Tongue (tissue), 2 donors: ENCODE data around the gene CAMTA1. TPM values are rescaled to one million over a fixed set of nuclear protein-coding genes. Genes with fewer than 3 reads are reported as not detected.
A peak's percentile ranks its signal among the peaks of the same experiment; 100 is the strongest.

Source experiments
- DNase-seq: peaks from one replicate; pipeline ENCODE4 v3.0.0-alpha.2; 2015
- total RNA-seq: library from RNA; depleted of rRNA; stranded (reverse); fragments of >200 nt; gene quantifications from one replicate; pipeline ENCODE4 v1.2.3, GENCODE V29; 2014

Gene CAMTA1
- total RNA-seq, 1 donor from 2014 or later: 60.6 TPM

DNA sequence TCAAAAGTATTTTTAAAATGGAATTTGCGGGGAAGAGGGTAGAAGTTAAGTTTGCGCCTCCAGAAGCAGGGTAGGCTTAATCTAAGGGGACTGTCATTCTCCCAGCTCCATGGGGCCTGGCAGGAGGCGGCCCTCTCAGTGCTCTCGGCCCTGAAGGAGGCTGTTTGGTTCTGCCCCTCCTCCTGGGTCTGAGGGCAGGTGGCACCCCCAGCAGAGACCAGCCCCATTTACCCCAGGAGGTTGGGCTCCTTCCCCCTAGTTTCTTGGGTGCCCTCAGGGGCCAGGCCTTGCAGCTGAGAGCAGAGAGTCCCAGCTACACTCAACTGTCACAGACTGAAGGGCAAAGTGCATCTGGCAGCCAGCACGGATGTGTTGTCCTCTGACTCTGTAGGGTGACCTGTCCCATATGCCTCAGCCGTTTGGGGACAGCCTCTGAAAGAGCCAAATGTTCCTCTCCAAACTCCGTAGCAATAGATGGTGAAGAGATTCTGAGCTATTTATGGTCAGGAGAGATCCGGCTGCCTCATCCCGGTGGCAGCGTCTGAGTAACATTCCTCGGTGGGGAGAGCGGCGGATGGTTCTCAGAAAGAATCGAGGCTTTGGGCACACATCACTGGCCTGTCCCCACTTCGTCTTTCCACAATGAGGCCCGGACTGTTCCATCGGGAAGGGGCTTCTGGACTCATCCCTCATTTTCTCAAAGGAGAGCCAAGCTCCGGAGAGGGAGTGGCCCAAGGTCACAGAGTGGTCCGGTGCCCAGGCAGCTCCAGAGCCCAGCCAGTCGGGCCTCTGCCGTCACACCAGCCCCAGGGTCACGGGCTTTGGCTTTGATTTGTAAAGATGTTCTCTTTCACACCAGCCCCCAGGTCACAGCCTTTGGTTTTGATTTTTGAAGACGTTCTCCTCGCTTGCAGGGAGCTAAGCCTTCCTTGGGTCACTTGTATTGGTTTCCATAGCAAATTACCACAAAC is 561.6 kb downstream of the CAMTA1 start:
- DNase-seq: no peak

DNA sequence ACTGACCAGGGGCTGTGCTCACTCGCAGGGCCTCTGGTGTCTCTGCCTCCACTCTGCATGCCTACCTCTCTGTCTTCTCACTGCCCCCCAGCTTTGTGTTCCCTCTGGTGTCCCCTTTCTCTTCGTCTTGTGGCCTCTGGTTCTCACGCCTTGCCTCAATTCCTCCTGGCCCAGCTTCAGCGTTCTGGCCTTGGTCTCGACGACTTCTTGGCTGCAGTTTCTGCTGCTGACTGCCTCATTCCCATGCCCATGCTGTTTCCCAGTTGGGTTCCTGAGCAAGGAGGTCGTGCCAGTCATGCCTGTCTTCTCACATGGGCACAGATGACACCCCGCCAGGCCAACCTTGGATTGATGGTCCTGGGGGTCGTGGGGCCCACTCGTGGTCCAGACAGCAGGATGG is 562.8 kb downstream of the CAMTA1 start:
- DNase-seq: no peak

DNA sequence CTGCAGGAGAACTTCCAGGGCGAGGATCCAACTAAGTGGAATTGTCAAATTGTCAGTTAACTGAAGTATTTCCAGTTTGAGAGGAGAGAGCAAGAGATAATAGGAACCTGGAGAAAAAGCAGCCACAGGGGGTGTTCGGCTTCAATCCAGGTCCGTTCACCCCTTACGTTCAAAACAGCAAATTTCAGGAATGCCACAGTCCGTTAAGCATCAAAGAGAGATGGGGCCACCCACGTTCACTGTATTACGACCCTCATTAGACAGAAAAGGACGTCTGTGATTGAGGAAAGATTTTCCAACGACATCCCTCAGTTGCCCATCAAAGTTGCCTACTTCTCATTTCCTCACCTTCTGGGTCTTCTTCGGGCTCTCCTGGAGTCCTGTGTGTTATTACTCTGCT is 563.3 kb downstream of the CAMTA1 start:
- DNase-seq: no peak

DNA sequence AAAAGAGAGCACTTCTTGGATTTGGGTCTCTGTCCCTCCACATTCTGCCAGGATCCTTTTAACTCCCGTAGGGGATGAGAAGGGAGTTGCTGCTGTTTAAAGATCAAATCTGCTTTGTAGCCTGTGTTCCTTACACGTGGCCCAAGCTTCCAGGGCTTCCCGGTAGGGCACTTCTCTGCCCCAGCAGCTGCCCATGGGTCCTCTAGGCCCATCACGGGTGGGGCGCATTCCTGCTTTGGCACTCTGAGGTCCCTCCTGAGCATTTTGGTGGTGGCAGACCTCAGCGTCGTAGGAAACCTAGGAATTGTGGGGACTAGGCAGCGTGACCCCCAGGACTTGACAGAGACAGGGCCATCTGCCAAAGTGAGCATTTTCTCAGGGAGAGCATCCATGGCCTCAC is 565.5 kb downstream of the CAMTA1 start:
- DNase-seq: no peak

- DNase-seq: no peak
These were observed 566.4 kb downstream of the CAMTA1 start for GRCh38 chr1:7351649-7352048.

GRCh38 chr1:7352364-7352763 is 567.1 kb downstream of the CAMTA1 start:
- peak; percentile 40 for DNase-seq

DNA sequence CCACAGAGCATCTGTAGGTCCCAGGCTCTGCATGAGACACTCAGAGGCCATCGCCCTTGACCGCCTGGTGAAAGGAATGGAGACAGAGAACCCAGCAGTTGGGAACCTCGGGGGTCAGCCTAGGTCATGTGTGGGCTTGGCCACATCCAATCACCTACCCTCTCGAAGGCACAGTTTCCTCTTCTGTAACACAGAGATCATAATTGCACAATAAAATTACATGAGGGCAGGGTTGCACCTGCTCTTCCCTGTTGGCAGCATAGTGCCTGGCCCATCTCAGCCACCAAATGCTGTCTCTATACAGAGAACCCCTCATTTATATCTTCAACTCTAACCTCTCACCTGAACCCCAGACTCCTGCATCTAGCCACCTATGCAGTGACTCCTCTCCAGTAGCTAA is 567.7 kb downstream of the CAMTA1 start:
- DNase-seq: no peak

DNA sequence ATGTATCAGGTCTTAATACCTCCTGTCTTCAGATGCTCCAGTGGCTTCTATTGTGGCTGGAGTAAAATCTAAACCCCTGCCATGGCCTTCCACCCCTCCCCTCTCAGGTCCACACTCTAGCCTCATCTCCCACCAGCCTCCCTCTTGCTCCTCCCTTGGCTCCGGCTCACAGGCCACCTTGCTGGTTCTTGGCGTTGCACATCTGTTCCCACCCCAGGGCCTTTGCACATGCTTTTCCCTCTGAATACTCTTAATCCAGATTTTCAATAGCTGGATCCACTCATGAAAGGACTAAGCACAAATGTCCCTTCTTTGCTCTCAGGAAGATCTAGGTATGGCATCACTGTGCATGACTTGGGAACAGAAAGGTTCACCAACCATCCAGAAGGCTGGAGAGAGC is 570.4 kb downstream of the CAMTA1 start:
- no peak for DNase-seq

GRCh38 chr1:7356079-7356478 is 570.8 kb downstream of the CAMTA1 start:
- no peak for DNase-seq

DNA sequence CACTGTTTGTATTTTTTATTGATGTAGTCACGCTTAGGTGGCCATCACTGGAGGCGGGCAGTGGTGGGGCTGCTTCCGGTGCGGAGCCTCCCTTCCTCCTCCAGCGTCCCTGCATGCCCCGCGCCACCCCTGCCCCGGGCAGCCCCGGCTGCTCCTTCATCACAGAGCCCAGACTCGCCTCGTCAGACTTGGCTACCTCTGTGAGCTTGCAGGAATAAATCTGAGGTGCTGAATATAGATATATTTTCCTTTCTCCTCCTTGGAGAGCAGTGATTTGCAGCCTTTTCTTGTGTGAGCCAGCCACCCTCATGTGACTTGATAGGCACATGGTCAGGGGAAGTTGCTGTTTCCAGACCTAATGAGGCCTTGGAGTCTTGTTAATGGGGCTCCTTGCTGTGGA is 573.2 kb downstream of the CAMTA1 start:
- DNase-seq: no peak

GRCh38 chr1:7360526-7360925 is 575.3 kb downstream of the CAMTA1 start:
- DNase-seq: no peak

DNA sequence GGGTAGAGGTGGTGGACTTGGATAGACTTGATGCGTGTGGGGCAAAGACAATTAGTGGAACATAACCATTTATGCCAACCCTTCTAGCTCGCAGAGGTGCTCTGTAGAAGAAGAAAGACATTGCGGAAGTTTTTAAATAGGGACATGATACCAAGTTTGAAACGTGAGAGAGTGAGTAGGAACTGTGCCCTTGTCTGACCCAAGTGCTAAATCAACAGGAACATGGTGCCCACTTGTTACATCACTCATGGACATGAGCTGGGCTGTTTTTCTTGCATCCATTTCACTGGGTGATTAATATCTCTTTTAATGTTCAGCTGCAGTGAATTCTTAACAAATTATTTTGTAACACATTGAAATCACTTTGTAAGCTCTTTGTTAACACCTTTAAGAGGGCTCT is 577.7 kb downstream of the CAMTA1 start:
- DNase-seq: no peak

DNA sequence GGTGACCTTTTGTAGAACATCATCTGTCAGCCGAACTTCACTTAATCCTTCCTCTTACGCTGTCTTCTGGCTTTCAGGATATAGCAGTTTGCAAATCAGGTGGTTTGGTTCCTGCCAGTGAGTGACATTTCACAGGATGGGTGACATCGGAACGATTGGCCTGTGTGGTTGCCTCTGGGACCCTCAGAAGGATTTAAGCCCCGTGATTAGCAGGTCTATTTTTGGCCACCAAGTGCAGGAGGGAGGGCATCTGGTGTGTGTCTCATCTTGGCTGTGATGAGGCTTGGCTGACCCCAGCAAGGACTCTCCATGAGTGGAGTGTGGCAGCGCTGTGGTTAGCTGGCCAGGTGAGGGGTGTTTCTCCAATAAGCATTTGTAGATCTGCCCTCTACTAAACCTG is 578.2 kb downstream of the CAMTA1 start:
- DNase-seq: peak; percentile 38

DNA sequence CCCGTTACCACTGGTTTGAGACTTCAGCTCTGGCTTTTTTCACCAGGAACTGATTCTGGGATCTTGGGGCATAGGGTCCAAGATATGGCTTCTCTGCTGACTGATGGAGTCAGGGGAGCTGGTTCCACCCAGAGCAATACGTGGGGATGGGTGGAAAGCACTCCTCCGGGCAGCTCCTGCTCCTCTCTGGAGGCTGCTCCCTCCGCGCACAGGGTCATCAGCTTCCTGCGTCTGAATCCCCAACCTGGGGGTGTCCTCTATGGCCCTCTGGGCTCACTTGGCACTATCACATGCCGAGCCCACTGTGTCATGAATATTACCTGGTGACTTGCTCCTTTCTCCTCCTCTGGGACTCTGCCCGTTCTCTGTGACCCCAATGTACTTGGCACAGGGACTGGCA is 580.5 kb downstream of the CAMTA1 start:
- DNase-seq: no peak

GRCh38 chr1:7366286-7366954 is 581.2 kb downstream of the CAMTA1 start:
- DNase-seq: no peak

GRCh38 chr1:7366955-7367665 is 581.9 kb downstream of the CAMTA1 start:
- DNase-seq: no peak

DNA sequence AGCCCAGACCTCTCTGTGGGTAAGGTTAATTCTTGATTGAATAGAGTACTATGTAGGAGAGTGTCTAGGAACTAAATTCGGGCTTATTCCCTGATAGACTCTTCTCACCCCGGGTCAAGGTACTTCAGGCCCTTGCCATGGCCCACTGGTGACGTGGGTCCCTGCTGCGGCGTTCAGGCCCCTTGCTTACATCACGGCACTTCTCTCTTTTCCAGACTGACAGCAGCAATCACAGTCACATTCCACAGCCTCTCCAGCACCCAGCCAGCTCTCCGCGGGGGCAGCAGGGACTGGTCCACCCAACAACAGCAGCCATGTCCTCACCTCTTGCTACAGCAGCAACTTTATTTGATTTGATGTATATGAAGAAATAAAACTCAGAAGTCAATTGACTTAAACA is 584.6 kb downstream of the CAMTA1 start:
- no peak for DNase-seq

- DNase-seq: no peak
These were observed 586.7 kb downstream of the CAMTA1 start for GRCh38 chr1:7371926-7372325.

DNA sequence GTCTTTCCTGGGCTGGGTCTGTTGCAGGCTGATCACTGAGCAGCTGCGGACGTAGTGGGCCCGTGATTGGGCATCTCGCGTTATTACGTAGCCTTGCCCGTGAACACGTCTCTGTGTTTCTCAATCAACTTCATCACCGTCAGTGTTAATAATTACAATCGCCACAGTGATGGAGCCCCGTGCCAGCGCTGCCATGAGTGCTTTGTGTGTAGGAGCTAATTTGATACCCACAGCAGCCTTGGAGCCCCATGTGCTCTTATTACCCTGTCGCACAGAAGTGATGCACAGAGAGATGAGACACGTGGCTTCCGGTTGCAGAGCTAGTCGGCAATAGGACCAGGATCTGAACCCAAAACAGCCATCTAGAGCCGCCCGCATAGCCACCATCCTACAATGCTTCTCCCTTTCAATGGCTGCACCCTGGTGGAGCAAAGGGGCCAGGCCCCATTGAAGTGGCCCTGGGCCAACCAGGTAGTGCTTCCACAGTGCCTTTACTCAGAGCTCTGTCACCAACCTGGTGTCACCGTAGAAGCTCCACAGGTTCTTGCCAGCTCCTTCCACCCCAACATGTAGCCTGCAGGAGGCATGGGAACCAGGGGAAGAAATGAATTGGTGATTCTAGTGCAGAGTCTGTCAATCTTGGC is 587.3 kb downstream of the CAMTA1 start:
- no peak for DNase-seq

- no peak for DNase-seq
These were observed 588.0 kb downstream of the CAMTA1 start for GRCh38 chr1:7373251-7373650.

- DNase-seq: peak; percentile 31
These were observed 588.8 kb downstream of the CAMTA1 start for GRCh38 chr1:7373876-7374562.
